NOMO-1 treated with DMSO at 0.1 percent for 48 hours (cell line): ENCODE results near the gene ANKRD11.

Source experiments
- DNase-seq: peaks from one replicate; lab custom pipeline; 2025; ENCODE audit not compliant: unreplicated experiment; lab: John Stamatoyannopoulos, UW

Gene ANKRD11

GRCh38 chr16:89290472-89290871 lies 199.9 kb downstream of the ANKRD11 start:
- DNase-seq: no peak

DNA sequence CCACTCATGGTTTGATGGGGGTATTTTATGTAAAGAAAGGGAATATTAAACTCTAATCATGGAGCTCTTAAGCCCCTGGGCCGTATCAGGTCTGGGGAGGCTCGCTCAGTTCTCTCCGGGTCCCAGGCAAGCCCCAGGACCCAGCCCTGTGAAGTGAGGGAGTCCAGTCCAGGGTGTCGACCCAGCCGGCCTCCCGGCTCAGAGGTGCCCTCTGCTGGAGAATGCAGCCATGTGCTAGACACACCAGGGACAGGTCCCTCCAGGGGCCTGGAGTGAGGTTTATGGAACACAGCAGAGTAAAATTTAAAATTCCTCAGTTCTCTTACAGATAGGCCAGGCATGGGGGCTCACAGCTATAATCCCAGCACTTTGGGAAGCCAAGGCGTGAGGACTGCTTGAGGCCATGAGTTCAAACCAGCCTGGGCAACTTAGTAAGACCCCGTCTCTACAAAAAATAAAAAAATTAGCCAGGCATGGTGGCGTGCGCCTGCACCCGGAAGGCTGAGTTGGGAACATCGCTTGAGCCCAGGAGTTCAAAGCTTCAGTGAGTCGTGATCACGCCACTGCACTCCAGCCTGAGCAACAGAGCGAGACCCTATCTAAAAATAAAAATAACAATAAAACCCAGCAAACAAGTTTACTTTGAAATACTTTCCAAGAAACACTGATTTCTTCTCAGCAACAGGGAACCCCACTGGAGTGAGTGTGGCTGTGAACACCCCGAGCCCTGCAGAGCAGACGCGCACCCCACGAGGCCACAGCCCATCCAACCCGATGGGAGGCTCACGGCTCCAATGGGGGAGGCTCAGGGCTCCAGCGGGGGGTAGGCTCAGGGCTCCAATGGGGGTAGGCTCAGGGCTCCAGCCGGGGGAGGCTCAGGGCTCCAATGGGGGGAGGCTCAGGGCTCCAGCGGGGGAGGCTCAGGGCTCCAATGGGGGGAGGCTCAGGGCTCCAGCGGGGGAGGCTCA lies 200.6 kb downstream of the ANKRD11 start:
- DNase-seq: peak; percentile 32

- no peak for DNase-seq
These were observed 201.4 kb downstream of the ANKRD11 start for GRCh38 chr16:89288966-89289365.

DNA sequence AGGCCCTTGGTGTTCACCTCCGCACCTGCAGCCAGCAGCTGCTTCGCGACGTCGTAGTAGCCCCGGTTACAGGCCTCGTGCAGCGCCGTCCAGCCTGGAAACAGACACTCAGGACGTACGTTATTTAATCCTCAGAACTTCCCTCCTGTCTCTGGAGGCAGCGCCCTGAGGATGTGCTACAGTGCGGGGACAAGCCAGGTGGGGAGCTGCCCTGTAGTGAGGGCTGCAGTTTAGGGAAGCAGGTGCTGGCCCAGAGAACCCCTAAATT lies 201.8 kb downstream of the ANKRD11 start:
- DNase-seq: no peak

DNA sequence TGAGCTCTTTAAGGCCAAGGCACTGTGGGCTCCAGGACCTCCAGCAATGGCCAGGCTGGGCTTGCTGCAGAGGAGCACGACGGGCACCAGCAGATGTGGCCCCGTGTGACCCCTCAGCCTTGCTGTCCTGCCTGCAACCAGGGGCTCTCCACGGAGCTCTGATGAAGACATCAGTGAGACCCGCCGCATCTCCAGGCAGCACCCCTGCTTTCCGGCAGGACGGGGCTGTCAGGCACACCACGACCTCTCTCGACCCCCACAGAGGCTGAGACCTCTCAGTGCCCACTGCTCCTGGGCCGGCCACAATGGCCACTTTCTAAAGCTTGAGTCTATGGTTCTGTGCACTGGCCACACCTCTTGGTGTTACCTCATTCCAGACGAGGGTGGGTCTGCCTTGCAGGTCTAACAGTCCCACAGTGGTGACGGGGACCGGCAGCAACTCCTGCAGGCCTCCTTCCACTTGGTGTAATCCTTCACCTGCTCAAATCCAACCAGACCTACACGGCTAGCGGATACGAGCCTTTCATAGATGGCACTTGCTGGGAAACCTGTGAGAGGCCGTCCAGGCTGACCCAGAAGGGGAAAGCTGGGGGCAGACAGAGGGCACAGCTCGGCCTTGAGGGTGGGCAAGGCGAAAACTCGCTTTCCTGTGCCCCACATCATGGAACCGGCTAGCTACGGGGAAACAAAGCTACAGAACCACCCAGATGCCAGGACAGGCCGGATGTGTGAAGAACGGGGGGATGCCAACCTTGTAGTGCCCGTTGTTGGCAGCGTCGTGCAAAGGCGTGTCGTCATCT lies 202.4 kb downstream of the ANKRD11 start:
- DNase-seq: no peak

DNA sequence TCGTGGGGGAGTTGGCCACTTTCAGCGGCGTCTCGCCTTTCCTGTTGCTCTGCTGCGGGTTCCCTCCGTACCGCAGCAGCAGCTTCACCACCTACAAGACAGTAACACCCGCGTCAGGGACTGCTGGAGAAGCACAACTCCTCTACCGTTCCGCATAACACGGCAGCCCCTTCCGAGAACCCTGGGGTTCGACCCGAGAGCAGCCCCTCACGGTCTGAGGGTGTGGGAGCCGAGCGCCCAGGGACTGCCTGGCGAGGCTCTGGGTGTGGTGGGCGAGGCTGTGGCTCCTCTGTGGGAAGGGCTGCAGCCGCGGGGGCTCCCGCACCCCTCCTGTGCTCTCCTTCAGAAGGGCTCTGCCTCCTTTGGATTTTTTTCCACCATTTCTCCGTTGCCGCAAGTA lies 204.3 kb downstream of the ANKRD11 start:
- DNase-seq: no peak

- no peak for DNase-seq
These were observed 205.0 kb downstream of the ANKRD11 start for GRCh38 chr16:89285381-89285780.

GRCh38 chr16:89283449-89283848 lies 206.9 kb downstream of the ANKRD11 start:
- no peak for DNase-seq

GRCh38 chr16:89282523-89282922 lies 207.8 kb downstream of the ANKRD11 start:
- no peak for DNase-seq

DNA sequence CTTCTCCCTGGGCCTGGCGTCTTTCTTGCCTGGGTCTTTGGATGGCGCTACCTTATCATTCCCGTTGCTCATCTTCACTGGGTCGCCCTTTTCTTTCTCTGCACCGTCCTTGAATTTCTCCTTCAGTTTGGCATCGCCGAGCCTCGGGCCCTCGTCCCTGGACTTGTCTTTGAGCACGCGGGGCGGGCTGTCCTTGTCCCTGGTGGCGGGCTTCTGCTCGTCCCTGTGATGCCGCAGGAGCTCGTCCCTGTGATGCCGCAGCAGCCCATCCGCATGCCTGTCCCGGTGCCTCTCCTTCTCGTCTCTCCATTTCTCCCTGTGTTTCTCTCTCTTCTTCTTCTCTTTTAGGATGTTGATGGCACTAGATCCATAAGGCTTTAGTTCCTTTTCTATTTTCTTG lies 208.5 kb downstream of the ANKRD11 start:
- DNase-seq: no peak

DNA sequence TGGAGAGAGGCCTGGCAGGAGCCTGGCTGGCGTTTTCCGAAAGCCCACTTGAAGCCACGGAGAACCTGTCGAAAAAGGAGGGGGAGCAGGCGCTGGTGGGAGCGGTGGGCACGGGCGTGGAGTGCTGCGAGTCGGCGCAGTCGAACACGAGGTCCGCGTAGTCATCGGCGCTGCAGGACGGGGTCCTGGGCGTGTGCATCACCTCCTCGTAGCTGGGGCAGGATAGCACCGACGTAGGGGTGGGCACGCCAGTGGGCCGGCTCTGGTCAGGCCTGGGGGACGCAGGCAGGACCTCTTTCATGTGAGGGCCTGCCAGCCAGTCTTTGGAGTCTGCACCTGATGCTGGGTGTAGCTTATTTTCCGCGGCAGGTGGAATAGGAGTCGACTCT lies 209.2 kb downstream of the ANKRD11 start:
- no peak for DNase-seq

- DNase-seq: no peak
These were observed 209.7 kb downstream of the ANKRD11 start for GRCh38 chr16:89280546-89281188.

GRCh38 chr16:89279666-89280481 lies 210.5 kb downstream of the ANKRD11 start:
- no peak for DNase-seq

GRCh38 chr16:89278441-89279240 lies 211.7 kb downstream of the ANKRD11 start:
- no peak for DNase-seq

DNA sequence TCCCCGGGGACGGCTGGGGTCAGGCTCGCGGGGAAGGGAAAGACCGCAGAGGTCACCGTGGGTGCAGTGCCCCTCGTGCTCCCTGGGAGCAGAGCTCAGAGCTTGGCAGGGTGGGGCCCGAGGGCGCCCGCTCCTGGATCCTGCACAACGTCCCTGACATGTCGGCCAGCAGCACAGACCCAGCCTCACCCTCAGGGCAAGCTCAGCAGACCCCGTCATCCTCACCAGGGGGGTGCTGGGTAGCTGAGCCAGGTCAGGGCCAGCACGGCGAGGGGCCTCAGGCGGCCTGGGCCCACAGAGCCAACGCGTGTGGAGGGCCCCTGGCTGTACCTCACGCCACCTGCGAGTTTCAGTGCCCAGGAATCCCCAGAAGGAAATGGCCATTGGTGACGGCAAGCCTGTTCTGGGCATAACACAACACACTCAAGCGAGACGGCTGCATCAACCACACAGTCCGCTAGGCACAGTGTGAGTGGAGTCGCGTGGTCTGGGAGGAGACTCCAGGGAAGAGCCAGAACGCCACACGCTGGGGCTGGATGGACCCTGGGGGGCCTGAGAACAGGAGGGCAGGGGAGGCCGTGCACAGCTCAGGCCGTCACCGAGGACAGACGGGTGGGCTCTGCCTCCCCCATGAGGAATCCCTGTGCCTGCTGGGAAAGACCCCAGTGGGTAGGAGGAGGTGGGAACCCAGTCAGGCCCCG lies 212.6 kb downstream of the ANKRD11 start:
- DNase-seq: no peak

- DNase-seq: no peak
These were observed 213.3 kb downstream of the ANKRD11 start for GRCh38 chr16:89277049-89277448.

DNA sequence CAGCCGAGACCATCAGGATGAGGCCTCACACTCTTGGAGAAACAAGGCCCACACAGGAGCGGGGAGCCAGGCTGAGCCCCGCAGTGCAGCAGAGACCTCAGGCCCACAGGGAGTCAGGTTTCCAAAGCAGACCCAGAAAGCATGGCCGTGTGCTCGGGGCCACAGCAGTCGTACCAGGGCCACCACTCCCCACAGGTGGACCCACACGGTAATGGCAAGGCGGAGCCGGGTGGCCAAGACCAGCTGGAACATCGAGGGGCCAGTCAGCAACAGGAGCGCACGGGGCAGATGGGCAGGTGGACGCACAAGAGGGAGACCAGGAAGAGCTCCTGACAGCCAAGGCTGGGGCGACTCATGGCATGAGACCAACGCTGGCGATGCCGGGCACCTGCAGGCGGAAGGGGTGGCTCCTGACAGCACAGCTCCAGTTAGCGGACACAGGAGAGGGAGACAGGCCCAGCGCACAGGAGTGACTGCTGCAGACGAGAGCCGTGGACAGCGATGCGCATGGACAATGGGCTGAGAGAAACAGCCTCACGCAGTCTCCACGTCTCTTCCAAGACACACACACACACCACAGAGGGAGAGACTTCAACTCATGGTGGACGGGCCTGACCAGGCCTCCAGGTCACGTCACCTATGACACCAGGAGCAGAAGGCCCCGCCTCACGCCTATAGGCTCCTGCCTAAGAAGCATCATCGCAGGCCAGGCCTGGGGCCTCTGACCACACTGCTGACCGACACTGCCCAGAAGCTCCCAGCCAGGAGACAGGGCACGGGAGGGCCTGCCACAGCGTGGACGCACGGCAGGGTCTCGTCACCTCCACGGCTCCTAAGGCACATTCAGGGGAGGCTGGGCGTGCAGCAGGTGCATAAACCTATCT lies 214.3 kb downstream of the ANKRD11 start:
- DNase-seq: no peak

GRCh38 chr16:89275284-89275584 lies 215.1 kb downstream of the ANKRD11 start:
- no peak for DNase-seq
